ENCODE measurements around the gene ARHGAP24.

Gene ARHGAP24

GRCh38 chr4:85703096-85703495 lies 228.1 kb downstream of the ARHGAP24 start:
- Mint-ChIP-seq H3K27ac (peak overlapping the region; percentile 86), H3K9me3 (peaks cover 15 to 16% of the 10 kb centered on the region in 2 donors), H3K36me3 (peaks cover 16 to 43% of the 10 kb centered on the region in 2 donors), H3K4me1 (peaks cover 40 to 66% of the 10 kb centered on the region in 2 donors), H3K4me3 (peak overlapping the region; percentile 54 to 56), H3K27me3 (no peaks in the 10 kb centered on the region)
- no peak for DNase-seq
- no peak for ATAC-seq (replicated peaks)

DNA sequence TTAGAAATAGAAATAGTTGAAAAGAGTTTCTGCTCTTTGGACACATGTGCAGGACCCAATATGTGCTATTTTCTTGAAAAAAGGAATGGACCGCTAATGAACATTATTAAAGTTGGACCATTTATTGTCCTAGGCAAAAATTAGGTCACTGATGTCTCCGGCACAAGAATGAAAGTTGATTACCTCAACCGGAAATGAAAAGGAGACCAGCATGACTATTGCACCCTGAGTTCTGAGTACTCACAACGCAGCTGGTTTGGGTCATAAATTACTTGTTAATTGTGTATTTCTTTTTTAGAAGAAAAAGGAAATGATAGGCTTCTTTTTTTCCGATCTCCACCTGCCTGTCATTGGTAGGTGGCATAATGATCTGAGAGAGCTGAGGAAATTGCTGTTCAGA lies 232.7 kb downstream of the ARHGAP24 start:
- DNase-seq = no peak
- Mint-ChIP-seq H3K27me3 (no peaks in the 10 kb centered on the region), H3K27ac (peak overlapping the region; percentile 87), H3K36me3 (peaks cover 11 to 44% of the 10 kb centered on the region in 2 donors), H3K4me3 (peak overlapping the region; percentile 53 to 62), H3K4me1 (peaks cover 33 to 49% of the 10 kb centered on the region in 2 donors), H3K9me3 (peaks cover 11 to 20% of the 10 kb centered on the region in 2 donors)
- peak; percentile 84 to 91 for ATAC-seq (replicated peaks)

GRCh38 chr4:85708468-85708867 lies 233.5 kb downstream of the ARHGAP24 start:
- no peak for ATAC-seq (replicated peaks)
- H3K4me3 Mint-ChIP-seq = peak overlapping the region in 1 of 2 donors; percentile 62
- H3K4me1 Mint-ChIP-seq = peaks cover 27 to 40% of the 10 kb centered on the region in 2 donors

DNA sequence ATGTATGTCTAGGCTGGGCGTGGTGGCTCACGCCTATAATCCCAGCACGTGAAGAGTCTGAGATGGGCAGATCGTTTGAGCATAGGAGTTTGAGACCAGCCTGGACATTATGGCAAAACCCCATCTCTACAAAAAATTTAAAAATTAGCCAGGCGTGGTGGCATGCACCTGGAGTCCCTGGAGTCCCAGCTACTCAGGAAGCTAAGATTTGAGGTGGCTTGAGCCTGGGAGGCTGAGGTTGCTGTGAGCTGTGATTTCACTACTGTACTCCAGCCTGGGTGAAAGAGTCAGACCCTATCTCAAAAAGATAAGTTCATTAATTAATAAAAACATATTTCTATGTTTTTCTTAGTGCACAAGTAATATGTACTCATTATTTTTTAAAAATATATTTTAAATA lies 238.1 kb downstream of the ARHGAP24 start:
- no peak for DNase-seq
- H3K27ac Mint-ChIP-seq = peak overlapping the region; percentile 60
- no peaks in the 10 kb centered on the region for H3K27me3 Mint-ChIP-seq
- peaks cover 4 to 26% of the 10 kb centered on the region in 2 donors for H3K36me3 Mint-ChIP-seq
- no peak overlapping the region for H3K4me3 Mint-ChIP-seq
- peaks cover 2 to 8% of the 10 kb centered on the region in 2 donors for H3K9me3 Mint-ChIP-seq
- peak in 1 of 2 donors; percentile 58 for ATAC-seq (replicated peaks)
- H3K4me1 Mint-ChIP-seq = peaks cover 30 to 34% of the 10 kb centered on the region in 2 donors

More at GRCh38 chr4:85708468-85708867, 233.5 kb downstream of the ARHGAP24 start:
- H3K9me3 Mint-ChIP-seq = peaks cover 11 to 21% of the 10 kb centered on the region in 2 donors
- DNase-seq = no peak
- H3K27me3 Mint-ChIP-seq = no peaks in the 10 kb centered on the region
- H3K36me3 Mint-ChIP-seq = peaks cover 11 to 44% of the 10 kb centered on the region in 2 donors
- peak overlapping the region; percentile 89 for H3K27ac Mint-ChIP-seq

DNA sequence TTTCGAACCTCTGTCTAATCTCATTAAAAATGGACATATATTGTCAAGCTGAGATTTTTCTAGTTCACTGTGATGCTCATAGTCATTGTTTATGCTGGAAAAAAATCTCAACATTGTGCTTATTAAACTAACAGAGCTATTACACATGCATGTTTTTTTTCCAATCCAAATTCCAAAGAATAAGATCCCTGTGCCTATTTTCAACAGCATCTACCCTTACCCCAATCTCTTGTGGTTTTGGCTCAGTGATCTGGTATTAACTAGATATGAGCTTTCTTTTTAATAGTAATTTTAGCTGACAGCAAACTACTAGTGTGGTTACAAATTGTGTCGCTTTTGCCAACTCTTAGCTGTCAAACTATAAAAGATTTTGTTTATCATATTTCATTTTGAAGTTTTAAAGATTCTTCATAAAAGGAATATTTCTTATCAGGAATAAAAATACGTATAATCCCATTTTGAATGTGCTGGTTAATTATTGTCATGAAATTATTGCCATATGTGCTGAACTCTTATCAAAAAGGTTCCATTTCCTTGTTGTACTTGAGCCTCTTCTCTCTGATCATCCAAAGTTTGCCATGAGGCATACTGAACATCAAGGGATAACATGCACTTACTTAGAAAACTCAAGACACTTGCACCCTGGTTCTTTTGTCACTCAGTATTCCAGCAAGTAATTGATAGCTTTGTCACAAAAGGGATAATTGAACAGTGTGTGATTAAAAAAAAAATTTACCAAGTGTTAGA lies 241.2 kb downstream of the ARHGAP24 start:
- peaks cover 2 to 5% of the 10 kb centered on the region in 2 donors for H3K9me3 Mint-ChIP-seq
- no peak overlapping the region for H3K4me3 Mint-ChIP-seq
- ATAC-seq (replicated peaks) (no peak), DNase-seq (no peak)
- H3K4me1 Mint-ChIP-seq = peaks cover 21 to 24% of the 10 kb centered on the region in 2 donors
- H3K27ac Mint-ChIP-seq = no peak overlapping the region
- no peaks in the 10 kb centered on the region for H3K27me3 Mint-ChIP-seq
- H3K36me3 Mint-ChIP-seq = peaks cover 3 to 20% of the 10 kb centered on the region in 2 donors

GRCh38 chr4:85717351-85717750 lies 242.4 kb downstream of the ARHGAP24 start:
- peaks cover 2 to 5% of the 10 kb centered on the region in 2 donors for H3K9me3 Mint-ChIP-seq
- H3K4me3 Mint-ChIP-seq = no peak overlapping the region
- ATAC-seq (replicated peaks) = no peak
- peaks cover 2 to 23% of the 10 kb centered on the region in 2 donors for H3K36me3 Mint-ChIP-seq
- peaks cover 21 to 25% of the 10 kb centered on the region in 2 donors for H3K4me1 Mint-ChIP-seq
- no peak for DNase-seq
- no peak overlapping the region for H3K27ac Mint-ChIP-seq
- H3K27me3 Mint-ChIP-seq = no peaks in the 10 kb centered on the region

DNA sequence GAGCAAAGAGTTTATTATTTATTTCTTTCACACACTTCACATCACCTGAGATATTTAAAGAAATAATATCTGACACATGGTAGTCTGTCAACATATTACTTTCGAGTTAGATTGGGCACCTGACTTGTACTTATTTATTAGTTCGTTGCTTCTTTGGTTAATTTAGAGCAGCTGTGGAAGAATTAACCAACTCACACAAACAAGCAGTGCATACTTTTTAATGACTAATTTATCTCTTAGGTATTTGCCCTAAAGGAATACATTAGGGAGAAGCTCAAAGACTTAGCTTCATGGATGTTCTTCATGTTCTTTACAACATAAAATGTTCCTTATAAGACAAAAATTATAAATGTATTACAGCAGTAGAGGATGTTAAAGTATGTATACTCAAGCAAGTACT lies 242.9 kb downstream of the ARHGAP24 start:
- Mint-ChIP-seq H3K4me3 (no peak overlapping the region), H3K36me3 (peaks cover 0 to 22% of the 10 kb centered on the region in 2 donors), H3K9me3 (no peaks in the 10 kb centered on the region), H3K27me3 (no peaks in the 10 kb centered on the region), H3K27ac (no peak overlapping the region), H3K4me1 (peaks cover 21 to 26% of the 10 kb centered on the region in 2 donors)
- no peak for ATAC-seq (replicated peaks)
- DNase-seq = no peak

- peaks cover 0 to 29% of the 10 kb centered on the region in 2 donors for H3K36me3 Mint-ChIP-seq
- H3K4me3 Mint-ChIP-seq = no peak overlapping the region
- H3K9me3 Mint-ChIP-seq = no peaks in the 10 kb centered on the region
- DNase-seq (no peak), ATAC-seq (replicated peaks) (no peak)
- H3K4me1 Mint-ChIP-seq = peaks cover 27 to 29% of the 10 kb centered on the region in 2 donors
- no peaks in the 10 kb centered on the region for H3K27me3 Mint-ChIP-seq
- no peak overlapping the region for H3K27ac Mint-ChIP-seq
These were observed 245.8 kb downstream of the ARHGAP24 start for GRCh38 chr4:85720735-85721134.

GRCh38 chr4:85722401-85722800 lies 247.5 kb downstream of the ARHGAP24 start:
- Mint-ChIP-seq H3K36me3 (peaks cover 0 to 31% of the 10 kb centered on the region in 2 donors), H3K4me3 (no peak overlapping the region), H3K9me3 (no peaks in the 10 kb centered on the region), H3K4me1 (peaks cover 27 to 30% of the 10 kb centered on the region in 2 donors), H3K27ac (no peak overlapping the region), H3K27me3 (no peaks in the 10 kb centered on the region)
- ATAC-seq (replicated peaks) (no peak), DNase-seq (no peak)

- no peaks in the 10 kb centered on the region for H3K27me3 Mint-ChIP-seq
- H3K4me3 Mint-ChIP-seq = no peak overlapping the region
- ATAC-seq (replicated peaks) = no peak
- peaks cover 29 to 30% of the 10 kb centered on the region in 2 donors for H3K4me1 Mint-ChIP-seq
- DNase-seq = no peak
- H3K27ac Mint-ChIP-seq = no peak overlapping the region
- H3K9me3 Mint-ChIP-seq = no peaks in the 10 kb centered on the region
- peaks cover 0 to 34% of the 10 kb centered on the region in 2 donors for H3K36me3 Mint-ChIP-seq
These were observed 247.9 kb downstream of the ARHGAP24 start for GRCh38 chr4:85722807-85723206.

- H3K9me3 Mint-ChIP-seq = no peaks in the 10 kb centered on the region
- H3K27me3 Mint-ChIP-seq = no peaks in the 10 kb centered on the region
- peak in 1 of 2 donors; percentile 30 for ATAC-seq (replicated peaks)
- peak overlapping the region; percentile 92 for H3K27ac Mint-ChIP-seq
- no peak for DNase-seq
- peak overlapping the region in 1 of 2 donors; percentile 27 for H3K4me3 Mint-ChIP-seq
- H3K36me3 Mint-ChIP-seq = peaks cover 0 to 28% of the 10 kb centered on the region in 2 donors
- H3K4me1 Mint-ChIP-seq = peaks cover 29 to 30% of the 10 kb centered on the region in 2 donors
These were observed 250.0 kb downstream of the ARHGAP24 start for GRCh38 chr4:85724791-85725563.

DNA sequence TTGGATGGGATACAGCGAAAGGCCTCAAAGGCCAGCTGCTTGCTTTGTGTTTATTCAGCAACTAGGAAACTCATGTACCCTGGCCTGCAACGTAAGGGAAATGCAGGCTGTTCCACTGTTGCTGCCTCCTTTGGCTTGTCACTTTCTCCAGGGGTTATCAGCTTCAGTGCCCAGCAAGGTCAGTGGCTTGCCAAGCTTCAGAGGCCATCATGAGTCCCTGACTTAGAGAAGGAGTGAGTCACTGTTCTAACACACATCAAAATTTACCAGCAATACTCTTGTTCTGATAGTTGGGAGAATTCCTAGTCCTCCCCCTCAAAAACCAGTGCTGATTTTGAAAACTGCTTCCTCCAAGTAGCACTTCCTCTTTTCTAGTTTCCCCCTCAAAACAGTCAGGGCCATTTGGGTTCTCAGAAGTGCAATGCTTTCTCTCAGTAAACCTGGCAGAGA lies 250.8 kb downstream of the ARHGAP24 start:
- Mint-ChIP-seq H3K27me3 (no peaks in the 10 kb centered on the region), H3K27ac (peak overlapping the region; percentile 92), H3K4me1 (peaks cover 28 to 29% of the 10 kb centered on the region in 2 donors), H3K36me3 (peaks cover 0 to 26% of the 10 kb centered on the region in 2 donors), H3K4me3 (peak overlapping the region; percentile 16 to 27), H3K9me3 (no peaks in the 10 kb centered on the region)
- peak; percentile 94 to 97 for ATAC-seq (replicated peaks)
- peak; percentile 58 for DNase-seq

DNA sequence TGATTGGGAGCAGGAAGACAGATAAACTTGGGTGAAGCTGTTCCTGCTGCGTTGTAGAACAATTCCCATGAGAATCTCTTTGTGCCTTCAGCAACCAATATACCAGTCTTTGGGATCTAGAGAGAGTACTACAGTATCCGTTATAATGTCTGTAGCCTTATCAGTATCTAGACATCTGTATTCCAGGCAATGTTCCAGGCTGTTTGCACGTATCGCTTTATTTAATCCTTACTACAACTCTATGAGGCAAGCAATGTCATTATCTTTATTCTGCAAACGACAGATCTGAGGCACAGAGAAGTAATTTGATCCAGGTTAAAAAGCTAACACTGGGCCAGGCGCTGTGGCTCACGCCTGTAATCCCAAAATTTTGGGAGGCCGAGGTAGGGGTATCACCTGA lies 251.6 kb downstream of the ARHGAP24 start:
- H3K4me3 Mint-ChIP-seq = no peak overlapping the region
- H3K36me3 Mint-ChIP-seq = peaks cover 0 to 24% of the 10 kb centered on the region in 2 donors
- peaks cover 33 to 34% of the 10 kb centered on the region in 2 donors for H3K4me1 Mint-ChIP-seq
- H3K27me3 Mint-ChIP-seq = no peaks in the 10 kb centered on the region
- DNase-seq (no peak), ATAC-seq (replicated peaks) (no peak)
- peak overlapping the region; percentile 73 for H3K27ac Mint-ChIP-seq
- H3K9me3 Mint-ChIP-seq = no peaks in the 10 kb centered on the region

- Mint-ChIP-seq H3K36me3 (peaks cover 0 to 8% of the 10 kb centered on the region in 2 donors), H3K27me3 (no peaks in the 10 kb centered on the region), H3K9me3 (no peaks in the 10 kb centered on the region), H3K27ac (peak overlapping the region; percentile 2), H3K4me1 (peaks cover 38 to 46% of the 10 kb centered on the region in 2 donors), H3K4me3 (no peak overlapping the region)
- ATAC-seq (replicated peaks) (no peak), DNase-seq (no peak)
These were observed 253.5 kb downstream of the ARHGAP24 start for GRCh38 chr4:85728464-85728863.
